M059J (cell line): ENCODE data around the gene RUNX2. TPM values are rescaled to one million over a fixed set of nuclear protein-coding genes. Genes with fewer than 3 reads are reported as not detected.
"Not testable (repeated sequence)": the region's sequence is repeated elsewhere in the genome, so short reads cannot be mapped to it uniquely, and the experiment has no call there.

ENCODE experiments used
- DNase-seq: peaks from one replicate; pipeline ENCODE4 v3.0.0-alpha.2; 2012; ENCODE audit warnings: low read depth
- total RNA-seq: library from RNA; depleted of rRNA; stranded (reverse); fragments of >200 nt; shearing (Covaris generic); gene quantifications from 2 replicates; pipeline ENCODE4 v1.2.3, GENCODE V29; 2014

RUNX2 gene
- total RNA-seq, 1 experiment from 2014 or later: 37.2 TPM

GRCh38 chr6:45457141-45457540 is 129.0 kb downstream of the RUNX2 start:
- no peak for DNase-seq

GRCh38 chr6:45458672-45459071 is 130.5 kb downstream of the RUNX2 start:
- DNase-seq: no peak

GRCh38 chr6:45460166-45460565 is 132.0 kb downstream of the RUNX2 start:
- DNase-seq: no peak

- DNase-seq: no peak
These were observed 133.4 kb downstream of the RUNX2 start for GRCh38 chr6:45461486-45461885.

GRCh38 chr6:45462190-45463134 is 134.3 kb downstream of the RUNX2 start:
- no peak for DNase-seq

GRCh38 chr6:45464685-45465084 is 136.6 kb downstream of the RUNX2 start:
- DNase-seq: no peak

GRCh38 chr6:45466686-45467085 is 138.6 kb downstream of the RUNX2 start:
- no peak for DNase-seq

GRCh38 chr6:45467417-45467816 is 139.3 kb downstream of the RUNX2 start:
- not testable (repeated sequence) for DNase-seq

- no peak for DNase-seq
These were observed 139.7 kb downstream of the RUNX2 start for GRCh38 chr6:45467853-45468252.

GRCh38 chr6:45469663-45470062 is 141.5 kb downstream of the RUNX2 start:
- DNase-seq: no peak

GRCh38 chr6:45470131-45470738 is 142.1 kb downstream of the RUNX2 start:
- DNase-seq: no peak

GRCh38 chr6:45472382-45472781 is 144.3 kb downstream of the RUNX2 start:
- no peak for DNase-seq

- DNase-seq: no peak
These were observed 145.2 kb downstream of the RUNX2 start for GRCh38 chr6:45473121-45473993.

GRCh38 chr6:45474376-45474775 is 146.2 kb downstream of the RUNX2 start:
- no peak for DNase-seq

GRCh38 chr6:45476341-45476740 is 148.2 kb downstream of the RUNX2 start:
- DNase-seq: no peak

- no peak for DNase-seq
These were observed 149.1 kb downstream of the RUNX2 start for GRCh38 chr6:45477278-45477677.

- DNase-seq: no peak
These were observed 149.7 kb downstream of the RUNX2 start for GRCh38 chr6:45477790-45478189.

GRCh38 chr6:45478240-45478639 is 150.1 kb downstream of the RUNX2 start:
- DNase-seq: peak; percentile 84

- peak; percentile 39 for DNase-seq
These were observed 152.0 kb downstream of the RUNX2 start for GRCh38 chr6:45479834-45480751.

- DNase-seq: no peak
These were observed 152.8 kb downstream of the RUNX2 start for GRCh38 chr6:45480752-45481415.
